Stimulated activated CD4-positive, alpha-beta T cell treated with anti-CD3 and anti-CD28 coated beads, Interleukin-12 subunit alpha, Interleukin-12 subunit beta, amount 100 ng/mL, for 48 hours (primary cell): Measurements from ENCODE around the gene C16orf96.

Source experiments
- DNase-seq, 3 donors: peaks; one replicate each; pipeline ENCODE4 v3.0.0-alpha.2; 2020; ENCODE audit warnings: low read depth in 2 of 3, low spot score in 1 of 3

Gene C16orf96

GRCh38 chr16:4615384-4616046 lies 59.4 kb downstream of the C16orf96 start:
- no peak for DNase-seq

GRCh38 chr16:4616047-4616811 lies 60.1 kb downstream of the C16orf96 start:
- DNase-seq = peak; percentile 98 to 99 (median 99)

GRCh38 chr16:4617880-4618279 lies 61.7 kb downstream of the C16orf96 start:
- DNase-seq = no peak

- no peak for DNase-seq
Observed at GRCh38 chr16:4618645-4619418, 62.7 kb downstream of the C16orf96 start.

- no peak for DNase-seq
Observed at GRCh38 chr16:4623593-4623992, 67.5 kb downstream of the C16orf96 start.

GRCh38 chr16:4624015-4624826 lies 68.1 kb downstream of the C16orf96 start, which contains the start of gene MGRN1:
TSS of gene MGRN1 (plus strand) at chr16:4624826. CDS start at chr16:4624961, 135 bp downstream.
- peak; percentile 87 to 90 (median 88) for DNase-seq

GRCh38 chr16:4624827-4625559 lies 68.9 kb downstream of the C16orf96 start:
- peak; percentile 54 to 79 (median 57) for DNase-seq

- DNase-seq = no peak
Observed at GRCh38 chr16:4625560-4626159, 69.5 kb downstream of the C16orf96 start.

GRCh38 chr16:4626396-4626795 lies 70.3 kb downstream of the C16orf96 start:
- no peak for DNase-seq

- DNase-seq = no peak
Observed at GRCh38 chr16:4628283-4628682, 72.1 kb downstream of the C16orf96 start.

- DNase-seq = no peak
Observed at GRCh38 chr16:4631444-4631843, 75.3 kb downstream of the C16orf96 start.

GRCh38 chr16:4633910-4634635 lies 77.9 kb downstream of the C16orf96 start:
- no peak for DNase-seq

GRCh38 chr16:4634768-4635167 lies 78.6 kb downstream of the C16orf96 start:
- DNase-seq = no peak

- DNase-seq = no peak
Observed at GRCh38 chr16:4636196-4636595, 80.1 kb downstream of the C16orf96 start.

GRCh38 chr16:4637501-4638166 lies 81.5 kb downstream of the C16orf96 start:
- DNase-seq = no peak

- DNase-seq = no peak
Observed at GRCh38 chr16:4639899-4640509, 83.9 kb downstream of the C16orf96 start.

GRCh38 chr16:4640572-4641305 lies 84.6 kb downstream of the C16orf96 start:
- DNase-seq = no peak

GRCh38 chr16:4641306-4641687 lies 85.2 kb downstream of the C16orf96 start:
- no peak for DNase-seq
